ENCODE measurements around the gene MAP2.
A peak's percentile ranks its signal among the peaks of the same experiment; 100 is the strongest.

Gene MAP2, protein sequence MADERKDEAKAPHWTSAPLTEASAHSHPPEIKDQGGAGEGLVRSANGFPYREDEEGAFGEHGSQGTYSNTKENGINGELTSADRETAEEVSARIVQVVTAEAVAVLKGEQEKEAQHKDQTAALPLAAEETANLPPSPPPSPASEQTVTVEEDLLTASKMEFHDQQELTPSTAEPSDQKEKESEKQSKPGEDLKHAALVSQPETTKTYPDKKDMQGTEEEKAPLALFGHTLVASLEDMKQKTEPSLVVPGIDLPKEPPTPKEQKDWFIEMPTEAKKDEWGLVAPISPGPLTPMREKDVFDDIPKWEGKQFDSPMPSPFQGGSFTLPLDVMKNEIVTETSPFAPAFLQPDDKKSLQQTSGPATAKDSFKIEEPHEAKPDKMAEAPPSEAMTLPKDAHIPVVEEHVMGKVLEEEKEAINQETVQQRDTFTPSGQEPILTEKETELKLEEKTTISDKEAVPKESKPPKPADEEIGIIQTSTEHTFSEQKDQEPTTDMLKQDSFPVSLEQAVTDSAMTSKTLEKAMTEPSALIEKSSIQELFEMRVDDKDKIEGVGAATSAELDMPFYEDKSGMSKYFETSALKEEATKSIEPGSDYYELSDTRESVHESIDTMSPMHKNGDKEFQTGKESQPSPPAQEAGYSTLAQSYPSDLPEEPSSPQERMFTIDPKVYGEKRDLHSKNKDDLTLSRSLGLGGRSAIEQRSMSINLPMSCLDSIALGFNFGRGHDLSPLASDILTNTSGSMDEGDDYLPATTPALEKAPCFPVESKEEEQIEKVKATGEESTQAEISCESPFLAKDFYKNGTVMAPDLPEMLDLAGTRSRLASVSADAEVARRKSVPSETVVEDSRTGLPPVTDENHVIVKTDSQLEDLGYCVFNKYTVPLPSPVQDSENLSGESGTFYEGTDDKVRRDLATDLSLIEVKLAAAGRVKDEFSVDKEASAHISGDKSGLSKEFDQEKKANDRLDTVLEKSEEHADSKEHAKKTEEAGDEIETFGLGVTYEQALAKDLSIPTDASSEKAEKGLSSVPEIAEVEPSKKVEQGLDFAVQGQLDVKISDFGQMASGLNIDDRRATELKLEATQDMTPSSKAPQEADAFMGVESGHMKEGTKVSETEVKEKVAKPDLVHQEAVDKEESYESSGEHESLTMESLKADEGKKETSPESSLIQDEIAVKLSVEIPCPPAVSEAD (N-terminal part only)

DNA sequence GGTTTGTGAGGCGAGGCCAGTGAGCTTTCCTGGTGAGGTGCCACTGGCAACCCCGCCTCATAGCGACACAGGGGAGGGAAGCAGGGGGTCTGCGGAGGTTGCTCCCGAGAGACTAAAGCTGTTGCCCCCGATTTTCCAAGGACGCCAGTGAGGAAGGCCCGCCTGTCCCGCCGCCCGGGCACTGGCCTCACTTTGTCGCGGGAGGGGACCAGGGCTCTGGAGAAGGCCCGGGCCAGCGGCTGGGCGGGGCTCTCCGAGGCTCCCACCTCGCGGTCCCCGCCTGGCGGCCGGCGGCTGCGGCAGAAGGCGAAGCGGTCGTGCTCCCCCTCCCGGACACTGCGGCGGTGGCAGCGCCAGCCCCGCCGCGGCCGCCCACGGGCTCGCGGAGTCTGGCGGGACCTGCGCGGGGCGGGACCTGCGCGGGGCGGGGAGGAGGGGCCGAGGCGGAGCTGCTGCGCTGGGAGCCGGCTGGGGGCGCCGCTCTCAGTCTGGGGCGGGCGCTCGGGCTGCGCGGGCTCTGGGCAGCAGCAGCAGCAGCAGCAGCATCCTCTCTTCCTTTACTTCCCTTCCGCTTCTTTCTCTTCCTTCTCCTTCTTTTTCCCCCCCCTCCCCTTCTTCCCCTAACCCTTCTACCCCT is at the start of gene MAP2:
Gene MAP2 (plus strand): TSS at position 486 of the 637 bp plus-strand sequence. CDS start 229,124 bp downstream, outside the sequence.
- DNase-seq (ENCODE audit: low spot score), result peak; percentile 86

DNA sequence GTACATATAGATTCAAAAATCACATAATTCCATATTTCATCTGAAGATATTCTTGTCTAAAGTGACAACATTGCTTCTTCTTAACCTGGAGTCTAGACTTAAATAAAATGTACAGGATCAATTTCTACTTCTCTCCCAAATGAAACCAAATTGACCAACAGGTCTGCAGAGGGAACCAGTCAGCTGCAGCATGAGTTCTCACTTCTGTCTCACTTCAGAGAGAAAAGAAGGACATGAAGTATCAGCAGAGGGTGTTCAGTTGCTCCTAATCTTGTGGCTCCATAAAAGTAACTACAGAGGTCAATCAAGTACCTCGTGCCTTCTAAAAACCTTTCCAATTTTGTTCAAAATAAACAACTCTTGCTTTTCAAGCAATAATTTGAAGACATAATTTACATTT is 47.2 kb upstream of the MAP2 start:
- DNase-seq (ENCODE audit: low spot score), result no peak

DNA sequence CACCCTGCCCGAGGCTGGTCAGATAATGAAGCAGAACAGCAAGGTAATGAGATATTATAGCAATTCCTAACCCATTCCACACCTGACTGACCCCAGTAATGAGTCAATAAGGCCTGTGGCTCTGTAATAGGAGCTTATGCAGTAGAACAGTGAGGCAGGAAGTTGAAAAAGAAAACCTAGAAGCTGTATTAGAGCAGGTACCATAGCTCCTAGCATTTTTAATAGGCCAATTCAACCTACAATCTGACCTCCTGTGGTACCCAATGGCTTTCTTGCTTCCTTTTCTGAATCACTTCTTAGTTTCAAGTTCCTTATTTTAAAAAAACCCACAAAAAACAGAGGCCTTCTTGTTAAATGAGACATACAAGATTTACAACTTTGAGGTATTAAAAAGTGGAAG is 43.6 kb upstream of the MAP2 start:
- DNase-seq (ENCODE audit: low spot score), result no peak

DNA sequence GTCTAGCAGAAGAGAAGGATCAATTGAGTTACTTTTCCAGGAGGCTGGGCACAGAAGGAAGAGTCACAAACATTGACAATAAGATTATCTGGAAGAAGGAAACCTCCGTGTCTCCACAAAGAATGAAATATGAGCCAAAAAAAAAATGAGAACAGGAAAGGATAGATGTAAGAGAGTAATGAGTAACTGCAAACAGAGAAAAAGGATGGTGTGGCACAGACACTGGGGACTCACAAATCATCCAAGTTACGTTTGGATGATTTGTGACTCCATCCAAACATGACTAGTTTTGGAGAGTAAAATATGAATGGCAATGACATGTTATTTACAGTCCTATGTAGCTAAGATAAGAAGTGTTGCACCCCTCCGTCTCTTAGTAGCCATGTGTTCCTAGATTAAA is 42.8 kb upstream of the MAP2 start:
- no peak for DNase-seq (ENCODE audit: low spot score)

DNA sequence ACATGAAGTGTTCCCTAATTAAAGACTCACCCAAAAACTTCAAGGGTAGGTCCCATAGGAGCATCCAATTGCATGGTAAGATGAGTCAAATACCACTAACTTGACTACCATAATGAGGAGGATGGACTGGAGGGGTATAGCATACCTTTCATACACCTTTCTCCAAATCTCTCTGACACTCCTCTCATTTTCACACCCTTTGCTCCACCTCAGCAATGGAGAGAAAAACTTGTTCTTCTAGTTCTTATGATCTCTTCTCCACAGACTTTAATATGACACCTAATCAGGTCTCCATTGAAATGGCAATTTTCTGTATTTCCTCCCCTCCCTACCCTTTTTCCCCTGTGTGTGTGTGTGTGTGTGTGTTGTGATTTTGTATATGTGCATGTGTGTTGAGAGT is 41.1 kb upstream of the MAP2 start:
- no peak for DNase-seq (ENCODE audit: low spot score)

DNA sequence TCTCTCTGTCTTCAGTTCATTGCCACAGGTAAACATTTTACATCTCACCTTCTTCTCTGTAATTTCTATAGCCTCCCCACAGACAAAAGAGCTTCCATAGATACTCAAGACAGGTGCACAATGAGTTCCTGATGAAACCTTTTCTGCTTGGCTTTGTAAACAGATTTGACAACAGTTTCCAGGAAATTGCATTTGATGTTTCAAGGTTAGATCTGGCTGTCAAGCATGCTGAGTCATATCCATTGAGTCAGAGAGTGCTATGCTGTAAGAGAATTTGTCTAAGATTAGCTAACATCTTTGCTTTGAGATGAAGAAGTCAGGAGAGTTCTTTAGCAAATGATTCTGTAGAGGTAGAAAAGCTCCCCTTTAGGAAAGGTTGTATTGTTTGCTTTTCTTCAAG is 40.6 kb upstream of the MAP2 start:
- DNase-seq (ENCODE audit: low spot score), result peak; percentile 62

DNA sequence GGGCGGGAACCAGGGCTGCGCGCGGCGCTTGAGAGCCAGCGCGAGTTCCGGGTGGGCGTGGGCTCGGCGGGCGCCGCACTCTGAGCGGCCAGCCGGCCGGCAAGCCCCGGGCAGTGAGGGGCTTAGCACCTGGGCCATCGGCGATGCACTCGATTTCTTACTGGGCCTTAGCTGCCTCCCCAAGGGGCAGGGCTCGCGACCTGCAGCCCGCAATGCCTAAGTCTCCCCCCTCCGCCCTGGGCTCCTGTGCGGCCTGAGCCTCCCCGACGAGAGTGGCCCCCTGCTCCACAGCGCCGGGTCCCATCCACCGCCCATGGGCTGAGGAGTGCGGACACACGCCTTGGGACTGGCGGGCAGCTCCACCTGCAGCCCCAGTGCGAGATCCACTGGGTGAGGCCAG is 36.5 kb upstream of the MAP2 start:
- DNase-seq (ENCODE audit: low spot score), result no peak

DNA sequence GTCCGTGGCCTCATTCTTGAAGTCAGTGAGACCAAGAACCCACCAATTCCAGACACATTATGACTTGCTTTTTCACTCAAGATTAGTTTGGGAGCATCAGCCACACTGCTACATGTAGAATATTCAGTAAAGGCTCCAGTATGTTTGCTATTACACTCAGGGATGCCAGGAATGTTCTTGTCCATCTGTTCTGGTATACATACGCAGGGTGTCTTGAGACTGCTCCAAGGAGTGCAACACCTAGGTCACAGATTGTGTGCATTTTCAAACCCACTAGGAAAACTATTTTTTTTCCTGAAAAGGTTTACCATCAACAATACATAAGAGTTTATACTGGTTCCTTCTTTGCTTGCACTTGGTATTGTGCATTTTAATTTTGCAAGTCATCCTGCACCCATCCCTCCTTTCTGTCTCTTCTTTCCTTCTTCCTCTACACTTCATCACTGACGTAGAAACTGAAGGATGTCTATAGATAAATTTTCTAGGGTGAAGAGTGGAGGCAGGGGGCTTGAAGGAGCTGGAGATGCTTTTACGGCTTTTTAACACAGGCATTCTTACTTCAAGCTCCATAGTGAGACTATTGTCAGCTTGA is 35.3 kb upstream of the MAP2 start:
- DNase-seq (ENCODE audit: low spot score), result no peak

DNA sequence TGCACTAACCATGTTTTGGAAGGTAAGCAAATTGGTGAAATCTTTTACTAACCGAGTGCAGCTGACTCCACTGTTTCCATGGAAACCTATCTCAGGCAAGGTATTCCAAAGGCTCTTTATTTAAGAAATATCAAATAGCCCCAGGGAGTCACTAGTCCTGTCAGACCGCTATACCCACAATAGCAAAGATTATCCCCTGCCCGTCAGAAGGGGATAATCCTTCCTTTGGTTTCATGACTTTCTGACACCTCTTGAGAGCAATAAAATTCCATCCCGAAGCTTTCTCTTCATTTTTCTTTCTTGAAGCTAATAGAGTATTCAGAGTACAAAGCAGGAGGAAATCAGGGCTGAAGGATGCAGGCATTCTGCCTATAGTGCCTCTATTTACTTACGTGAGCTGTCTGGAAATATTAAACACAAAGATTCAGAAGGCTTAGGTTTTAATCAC is 34.7 kb upstream of the MAP2 start:
- no peak for DNase-seq (ENCODE audit: low spot score)

DNA sequence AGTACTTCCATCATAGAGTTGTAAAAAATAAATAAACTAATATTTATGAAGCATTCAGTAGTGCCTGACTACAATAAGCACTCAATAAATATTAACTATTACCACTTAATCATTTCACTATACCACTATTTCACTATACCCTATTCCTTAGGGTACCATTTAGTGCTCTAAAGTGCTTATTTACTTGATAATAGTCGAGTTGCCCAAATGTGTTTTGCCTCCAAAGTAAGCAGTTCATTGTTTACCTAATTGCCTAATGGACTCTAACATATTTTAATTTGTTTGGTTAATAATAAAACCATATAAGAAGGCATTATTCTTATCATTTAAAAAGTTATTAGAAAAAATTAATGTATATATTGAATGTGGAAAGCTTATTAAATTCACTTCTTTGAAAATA is 33.0 kb upstream of the MAP2 start:
- DNase-seq (ENCODE audit: low spot score), result no peak

DNA sequence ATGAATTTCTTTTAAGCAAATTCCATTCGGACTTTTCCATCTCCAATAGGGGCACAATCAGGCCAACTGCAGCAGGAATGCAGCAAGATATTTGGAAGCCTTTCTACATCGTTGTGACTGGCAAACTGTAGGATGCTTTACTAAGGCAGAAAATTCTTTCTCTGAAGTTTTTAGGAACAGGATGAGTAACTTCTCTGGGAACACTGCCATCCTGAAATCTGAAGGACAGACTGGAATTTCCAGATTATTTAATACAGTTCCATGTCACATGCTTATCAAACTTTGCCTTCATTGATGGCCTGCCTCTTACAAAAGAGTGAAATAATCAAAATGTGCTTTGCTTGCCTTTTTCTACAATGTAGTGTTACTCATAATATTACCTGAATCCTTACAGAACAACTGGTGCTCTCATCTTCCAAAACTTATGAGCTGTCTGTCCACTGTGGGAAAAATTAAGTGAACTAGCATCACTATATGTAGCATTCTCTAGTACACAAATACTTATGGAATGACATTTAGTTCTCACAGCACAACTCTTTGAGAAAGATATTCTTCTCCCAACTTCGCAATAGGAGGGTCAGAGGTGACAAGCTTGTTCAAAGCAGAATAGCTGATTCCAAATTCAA is 32.0 kb upstream of the MAP2 start:
- DNase-seq (ENCODE audit: low spot score), result no peak

DNA sequence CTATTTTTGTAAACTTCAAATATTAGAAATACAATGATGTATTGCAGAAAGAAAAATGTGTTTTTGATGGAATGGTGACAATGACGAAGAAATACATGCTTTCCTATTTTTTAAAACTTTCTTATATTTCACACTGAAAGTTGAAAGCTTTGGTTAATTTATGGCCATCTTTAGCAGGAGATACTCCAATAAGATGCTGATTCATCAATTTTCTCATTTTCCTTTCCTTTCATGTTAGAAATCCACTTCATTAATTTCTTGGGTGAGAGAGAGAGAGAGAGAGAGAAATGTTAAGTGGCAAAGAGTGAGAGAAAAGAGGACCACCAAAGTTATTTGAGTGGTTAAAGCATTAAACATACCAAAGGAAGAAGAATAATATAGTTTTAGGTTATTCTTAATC is 28.6 kb upstream of the MAP2 start:
- DNase-seq (ENCODE audit: low spot score), result no peak

DNA sequence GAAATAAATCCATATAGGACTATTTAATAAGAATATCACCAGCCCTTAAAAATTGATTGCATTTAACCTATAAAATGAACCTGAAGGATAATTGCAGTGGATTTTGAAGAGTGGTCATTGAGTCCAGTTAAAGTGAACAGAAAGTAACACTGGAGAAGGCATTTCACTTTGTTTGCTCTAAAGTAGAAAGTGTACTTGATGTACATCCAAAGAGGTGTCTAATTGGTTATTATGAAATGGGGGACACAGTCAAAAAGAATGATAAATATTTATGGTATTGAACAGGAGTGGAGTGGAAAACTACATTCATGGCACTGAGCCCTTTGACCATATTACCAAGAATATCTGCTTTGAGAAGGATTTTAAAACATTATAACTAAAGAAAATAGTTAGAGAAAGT is 28.2 kb upstream of the MAP2 start:
- DNase-seq (ENCODE audit: low spot score), result no peak

DNA sequence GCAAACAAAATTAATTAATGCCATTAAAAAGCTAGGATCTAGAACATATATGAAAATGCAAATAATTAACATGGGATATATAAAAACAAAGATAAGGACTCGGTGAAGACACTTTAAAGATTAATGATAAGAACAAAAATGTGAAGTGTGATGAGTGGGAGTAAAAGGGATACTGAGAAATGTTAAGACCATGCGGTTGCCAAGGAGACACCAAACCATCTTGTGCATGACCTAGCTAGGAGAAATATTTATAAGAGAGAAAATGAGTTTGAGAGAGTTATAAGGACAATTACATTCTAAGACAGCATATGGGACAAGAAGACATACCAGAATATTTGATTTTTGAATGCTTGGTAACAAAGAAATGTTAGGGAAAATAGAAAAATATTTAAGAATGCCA is 25.4 kb upstream of the MAP2 start:
- DNase-seq (ENCODE audit: low spot score), result no peak

DNA sequence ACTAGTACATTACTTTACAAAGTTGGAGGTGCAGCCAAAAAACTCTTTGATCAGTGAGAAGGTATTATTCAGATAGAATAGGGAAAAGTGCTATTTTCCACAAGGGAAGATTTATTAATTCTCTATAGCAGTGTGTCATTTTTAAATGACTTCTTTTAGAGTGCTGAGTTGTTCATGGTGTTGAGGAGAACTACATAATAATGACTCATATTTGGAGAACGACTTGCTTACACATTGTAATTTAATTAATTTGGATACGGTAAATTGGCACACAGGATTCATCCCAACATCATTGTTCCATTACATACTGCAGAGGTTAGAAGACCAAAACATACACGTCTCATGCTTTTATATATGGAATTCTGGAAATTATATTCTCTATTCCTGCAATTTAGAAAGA is 22.1 kb upstream of the MAP2 start:
- no peak for DNase-seq (ENCODE audit: low spot score)

DNA sequence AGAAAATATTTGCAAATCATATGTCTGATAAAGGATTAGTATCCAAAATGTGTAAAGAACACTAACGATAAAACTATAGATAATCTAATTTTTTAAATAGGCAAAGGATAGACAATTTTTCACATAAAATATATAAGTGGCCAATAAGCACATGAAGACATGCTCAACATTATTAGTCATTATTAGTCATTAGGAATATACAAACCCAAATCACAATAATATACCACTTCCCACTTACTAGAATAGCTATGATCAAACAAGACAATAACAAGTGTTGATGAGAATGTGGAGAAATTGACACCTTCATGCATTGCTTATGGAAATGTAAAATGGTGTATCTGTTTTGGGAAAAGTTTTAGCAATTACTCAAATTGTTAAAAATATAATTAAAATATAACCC is 12.6 kb upstream of the MAP2 start:
- no peak for DNase-seq (ENCODE audit: low spot score)

DNA sequence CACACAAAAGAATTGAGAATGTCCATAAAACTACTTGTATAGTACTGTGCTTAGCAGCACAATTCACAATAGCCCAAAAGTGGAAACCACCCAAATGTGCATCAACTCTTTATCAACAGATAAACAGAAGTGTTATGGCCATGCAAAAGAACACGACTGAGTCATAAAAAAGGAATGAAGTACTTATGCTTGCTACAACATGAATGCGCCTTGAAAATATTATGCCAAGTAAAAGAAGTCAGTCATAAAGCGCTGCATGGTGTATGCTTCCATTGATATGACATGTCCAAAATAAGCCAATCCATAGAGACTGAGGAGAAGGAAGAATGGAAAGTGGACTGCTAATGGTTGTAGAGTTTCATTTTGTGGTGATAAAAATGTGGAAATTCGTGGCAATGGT is 12.1 kb upstream of the MAP2 start:
- DNase-seq (ENCODE audit: low spot score), result no peak

DNA sequence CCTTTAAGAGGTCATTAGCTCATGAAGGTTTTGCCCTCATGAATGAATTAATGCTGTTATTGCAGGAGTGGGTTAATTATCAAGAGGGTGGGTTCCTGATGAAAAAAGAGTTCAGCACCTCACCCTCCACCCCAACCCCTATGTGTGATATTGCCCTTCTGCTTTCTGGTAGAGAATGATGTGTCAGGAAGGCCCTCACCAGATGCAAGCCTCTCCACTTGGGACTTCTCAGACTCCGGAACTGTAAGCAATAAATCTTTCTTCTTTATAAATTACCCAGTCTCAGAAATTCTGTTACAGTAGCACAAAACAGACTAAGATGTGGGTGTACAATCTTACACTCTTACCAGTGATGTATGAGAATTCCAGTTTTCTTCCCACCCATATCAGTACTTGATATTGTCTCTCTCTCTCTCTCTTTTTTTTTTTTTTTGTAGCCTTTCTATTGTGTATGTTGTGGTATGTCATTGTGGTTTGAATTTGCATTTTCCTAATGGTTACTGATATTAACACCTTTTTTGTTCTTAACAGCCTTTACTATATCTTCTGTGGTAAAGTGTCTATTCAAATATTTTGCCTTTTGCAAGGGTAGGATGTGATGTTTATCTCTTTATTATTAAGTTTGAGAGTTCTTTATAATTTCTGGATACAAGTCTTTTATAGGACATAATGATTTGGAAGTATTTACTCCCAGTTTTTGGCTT is 10.4 kb upstream of the MAP2 start:
- no peak for DNase-seq (ENCODE audit: low spot score)

DNA sequence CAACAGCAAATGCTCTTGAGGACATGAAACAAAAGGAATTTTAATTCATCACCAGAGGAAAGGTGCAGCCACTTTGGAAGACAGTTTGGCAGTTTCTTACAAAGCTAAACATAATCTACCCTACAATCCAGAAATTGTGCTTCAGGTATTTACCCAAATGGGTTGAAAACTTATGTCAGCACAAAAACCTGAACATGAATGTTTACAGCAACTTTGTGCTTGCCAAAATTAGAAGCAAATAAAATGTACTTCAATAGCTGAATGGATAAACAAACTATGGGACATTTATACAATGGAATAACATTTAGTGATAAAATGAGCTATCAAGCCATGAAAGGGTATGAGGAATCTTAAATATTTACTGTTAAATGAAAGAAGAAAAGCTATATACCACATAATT is 6.9 kb upstream of the MAP2 start:
- DNase-seq (ENCODE audit: low spot score), result no peak

DNA sequence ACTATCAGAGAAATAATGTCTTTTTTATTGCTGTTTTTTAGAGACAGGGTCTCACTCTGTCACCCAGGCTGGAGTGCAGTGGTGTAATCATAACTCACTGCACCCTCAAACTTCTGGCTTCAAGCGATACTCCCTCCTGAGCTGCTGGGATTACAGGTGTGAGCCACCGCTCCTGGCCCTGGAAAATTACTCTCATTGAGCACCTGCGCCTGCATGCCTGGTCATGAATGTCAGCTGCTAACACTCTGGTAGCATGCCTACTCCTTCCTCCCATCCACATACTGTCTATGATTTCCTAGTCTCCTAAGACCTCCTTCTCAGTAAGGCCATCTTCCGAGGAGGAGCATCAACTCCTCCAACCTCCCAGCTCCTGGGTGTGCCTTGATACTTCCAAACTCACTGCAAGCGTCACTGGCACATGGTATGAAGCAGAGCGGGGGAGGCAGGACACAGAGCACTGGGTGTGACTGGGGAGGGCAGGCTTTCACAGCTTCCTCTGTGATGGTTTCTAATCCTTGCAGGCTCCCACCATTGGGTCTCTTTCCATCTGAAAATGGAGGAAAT is 1.6 kb upstream of the MAP2 start:
- no peak for DNase-seq (ENCODE audit: low spot score)
